Stomach (tissue), 9 donors: ENCODE measurements around the gene KIAA1671. TPM values are rescaled to one million over a fixed set of nuclear protein-coding genes. Genes with fewer than 3 reads are reported as not detected.
"Not testable (repeated sequence)": the region's sequence is repeated elsewhere in the genome, so short reads cannot be mapped to it uniquely, and the experiment has no call there.

ENCODE experiments used
- DNase-seq, 2 donors: peaks; one replicate each; pipeline versions ENCODE4 v3.0.0 to v3.0.0-alpha.2; 2013 to 2019
- H3K27ac ChIP-seq, 5 donors: fragments of 200-600 bp in 4 of 5; sonication (generic) in 4 of 5; one replicate each; pipeline ENCODE4 v1.5.1; 2013 to 2019; ENCODE audit warnings: mild to moderate bottlenecking in 1 of 5, moderate library complexity in 1 of 5
- H3K27me3 ChIP-seq, 3 donors: fragments of 200-600 bp; sonication (generic); one replicate each; pipeline ENCODE4 v1.5.1; 2017 to 2019; ENCODE audit warnings: mixed run types in 1 of 3
- H3K36me3 ChIP-seq, 4 donors: fragments of 200-600 bp; sonication (generic); 1 replicate in 3 of 4; 2 replicates in 1 of 4; pipeline ENCODE4 v1.5.1; 2016 to 2019
- H3K4me1 ChIP-seq, 4 donors: fragments of 200-600 bp; sonication (generic); one replicate each; pipeline ENCODE4 v1.5.1; 2016 to 2019
- H3K4me3 ChIP-seq, 4 donors: fragments of 200-600 bp; sonication (generic) in 3 of 4; one replicate each; pipeline ENCODE4 v1.5.1; 2016 to 2019; ENCODE audit warnings: mild to moderate bottlenecking in 1 of 4
- H3K9me3 ChIP-seq, 4 donors: fragments of 200-600 bp; sonication (generic); one replicate each; pipeline ENCODE4 v1.5.1; 2016 to 2019
- EP300 ChIP-seq: sonication (generic); formaldehyde crosslinking; IDR thresholded peaks from one replicate; pipeline ENCODE4 v1.6.1; 2017; ENCODE audit warnings: antibody characterized with exemption
- POLR2A ChIP-seq, 4 donors: fragments of 450-650 bp; IDR thresholded peaks; one replicate each; pipeline ENCODE4 v1.6.1; 2016; ENCODE audit warnings: antibody characterized with exemption in 4 of 4, control low read depth in 2 of 4, mild to moderate bottlenecking in 1 of 4, moderate library complexity in 1 of 4
- POLR2AphosphoS5 ChIP-seq, 3 donors: sonication (generic); formaldehyde crosslinking; IDR thresholded peaks; one replicate each; pipeline ENCODE4 v1.6.1; 2016; ENCODE audit warnings: antibody characterized with exemption in 3 of 3
- WGBS, 5 donors: extraction: QIAGEN DNeasy Blood & Tissue Kit in 3 of 5; methylation state at CpG; one replicate each; pipeline versions ENCODE4 v1.1.5 to v1.1.7; 2013 to 2018; 5-methylcytosine and 5-hydroxymethylcytosine counted together
- intact Hi-C: fragments of 100-400 bp; cut with DNase I; formaldehyde crosslinking; loops from one replicate; pipeline ENCODE4 v1.15.1; 2023; ENCODE audit warnings: low total_unique reads
- polyA plus RNA-seq, 3 donors: library from polyadenylated mRNA; stranded (reverse); fragments of 200-250 nt; gene quantifications; one replicate each; pipeline ENCODE4 v1.2.3, GENCODE V29; 2013
- total RNA-seq, 5 donors: library from RNA; depleted of rRNA; stranded (reverse); fragments of >200 nt; gene quantifications; one replicate each; pipeline versions ENCODE4 v1.1.0 to v1.2.3, GENCODE V29; 2014 to 2016
- TF ChIP-seq, protein P1 (sequence below), 7 experiments: fragments of 450-650 bp in 4 of 7; fragments of 200-600 bp in 3 of 7; sonication (generic) in 3 of 7; IDR thresholded peaks; one replicate each; pipeline ENCODE4 v1.5.1; 2016 to 2019; ENCODE audit warnings: antibody characterized with exemption in 7 of 7, control low read depth in 2 of 7, mild to moderate bottlenecking in 1 of 7
- donor health status: healthy with polysubstance abuse.
- donor health status: Bipolar disorder and iron deficiency.
- donor health status: healthy.

The KIAA1671 gene
- total and polyA plus RNA-seq, 8 donors, result 5.7 to 80.5 (median 32.5) TPM

DNA sequence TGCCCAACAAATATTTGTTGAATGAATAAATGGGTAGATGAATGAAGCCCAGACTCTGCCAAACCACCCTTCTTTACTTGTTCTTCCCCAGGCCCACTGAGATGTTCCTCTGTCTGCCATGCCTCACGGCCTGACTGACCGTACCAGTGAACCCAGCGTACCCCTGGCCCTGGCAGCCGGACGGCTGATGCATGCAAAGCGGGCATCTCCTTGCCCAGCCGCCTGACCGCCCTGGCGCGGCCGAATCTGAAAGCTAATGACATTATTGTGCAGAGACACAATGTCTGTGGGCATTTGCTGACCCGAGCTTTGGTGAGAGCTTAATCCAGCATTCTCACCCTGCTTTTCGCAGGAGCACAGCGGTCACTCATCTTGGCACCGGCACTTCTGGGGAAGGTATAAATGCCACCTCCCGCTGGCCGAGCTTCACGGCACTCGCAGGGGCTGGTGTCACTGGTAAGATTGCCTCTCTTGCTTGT, 266.7 kb downstream of the KIAA1671 start, which contains the start of gene CRYBB2:
CRYBB2 (plus strand) TSS at position 429 of the 479 bp plus-strand sequence. CDS start 1,791 bp downstream, outside the sequence.
- intact Hi-C loops, result no loop called here
- peaks cover 0 to 8% (median 0%) of the 10 kb centered on the region in 4 donors for H3K9me3 ChIP-seq
- no peak within 1 kb of the TSS for H3K4me3 ChIP-seq
- 89 to 92% (median 90%) methylated on average over 19 of the region's 19 CpGs for WGBS, 5 donors
- no peaks in the 10 kb centered on the region for H3K36me3 ChIP-seq
- peaks cover 0 to 37% (median 3%) of the 10 kb centered on the region in 3 donors for H3K27me3 ChIP-seq
- DNase-seq, result no peak
- TF ChIP-seq, protein P1, sequence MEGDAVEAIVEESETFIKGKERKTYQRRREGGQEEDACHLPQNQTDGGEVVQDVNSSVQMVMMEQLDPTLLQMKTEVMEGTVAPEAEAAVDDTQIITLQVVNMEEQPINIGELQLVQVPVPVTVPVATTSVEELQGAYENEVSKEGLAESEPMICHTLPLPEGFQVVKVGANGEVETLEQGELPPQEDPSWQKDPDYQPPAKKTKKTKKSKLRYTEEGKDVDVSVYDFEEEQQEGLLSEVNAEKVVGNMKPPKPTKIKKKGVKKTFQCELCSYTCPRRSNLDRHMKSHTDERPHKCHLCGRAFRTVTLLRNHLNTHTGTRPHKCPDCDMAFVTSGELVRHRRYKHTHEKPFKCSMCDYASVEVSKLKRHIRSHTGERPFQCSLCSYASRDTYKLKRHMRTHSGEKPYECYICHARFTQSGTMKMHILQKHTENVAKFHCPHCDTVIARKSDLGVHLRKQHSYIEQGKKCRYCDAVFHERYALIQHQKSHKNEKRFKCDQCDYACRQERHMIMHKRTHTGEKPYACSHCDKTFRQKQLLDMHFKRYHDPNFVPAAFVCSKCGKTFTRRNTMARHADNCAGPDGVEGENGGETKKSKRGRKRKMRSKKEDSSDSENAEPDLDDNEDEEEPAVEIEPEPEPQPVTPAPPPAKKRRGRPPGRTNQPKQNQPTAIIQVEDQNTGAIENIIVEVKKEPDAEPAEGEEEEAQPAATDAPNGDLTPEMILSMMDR (IDR thresholded peaks at IDR 0.05), result no peak
- TF ChIP-seq POLR2A (IDR thresholded peaks at IDR 0.05) (no peak), POLR2AphosphoS5 (IDR thresholded peaks at IDR 0.05) (no peak), EP300 (no peak)
- H3K4me1 ChIP-seq, result no peaks in the 10 kb centered on the region
- H3K27ac ChIP-seq, result no peak within 1 kb of the TSS

DNA sequence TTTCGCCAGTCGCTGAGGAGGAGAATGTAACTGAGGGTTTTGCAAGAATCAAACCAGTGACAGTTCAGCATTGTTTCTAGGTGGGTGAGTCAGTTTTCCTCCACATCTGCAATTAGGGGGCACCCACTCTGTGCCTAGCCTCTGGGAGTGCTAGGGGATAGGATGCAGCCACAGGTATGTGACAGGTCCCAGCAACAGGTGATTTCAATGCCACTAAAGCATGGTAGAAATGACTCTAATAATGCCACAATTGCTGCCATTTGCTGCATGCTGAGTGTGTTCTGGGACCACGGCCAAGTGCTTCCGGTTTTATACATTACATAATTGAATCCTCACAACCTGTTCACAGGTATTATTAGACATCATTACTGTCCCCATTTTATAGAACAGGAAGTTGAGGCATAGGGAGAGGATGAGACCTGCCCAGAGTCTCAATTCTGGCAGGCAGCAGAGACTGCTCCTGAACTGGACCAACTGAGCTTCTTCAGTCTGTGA, 267.5 kb downstream of the KIAA1671 start:
- DNase-seq, result no peak
- Histone ChIP-seq H3K27ac (no peak overlapping the region), H3K4me3 (no peak overlapping the region), H3K4me1 (no peaks in the 10 kb centered on the region), H3K9me3 (peaks cover 0 to under 1% (median 0%) of the 10 kb centered on the region in 4 donors), H3K36me3 (no peaks in the 10 kb centered on the region), H3K27me3 (peaks cover 0 to 42% (median 3%) of the 10 kb centered on the region in 3 donors)
- WGBS, 5 donors, result 49 to 60% (median 54%) methylated on average over 4 of the region's 4 CpGs
- TF ChIP-seq POLR2A (IDR thresholded peaks at IDR 0.05) (no peak), POLR2AphosphoS5 (IDR thresholded peaks at IDR 0.05) (no peak), EP300 (no peak)
- TF ChIP-seq, protein P1 (IDR thresholded peaks at IDR 0.05), result no peak
- intact Hi-C loops, result no loop called here

DNA sequence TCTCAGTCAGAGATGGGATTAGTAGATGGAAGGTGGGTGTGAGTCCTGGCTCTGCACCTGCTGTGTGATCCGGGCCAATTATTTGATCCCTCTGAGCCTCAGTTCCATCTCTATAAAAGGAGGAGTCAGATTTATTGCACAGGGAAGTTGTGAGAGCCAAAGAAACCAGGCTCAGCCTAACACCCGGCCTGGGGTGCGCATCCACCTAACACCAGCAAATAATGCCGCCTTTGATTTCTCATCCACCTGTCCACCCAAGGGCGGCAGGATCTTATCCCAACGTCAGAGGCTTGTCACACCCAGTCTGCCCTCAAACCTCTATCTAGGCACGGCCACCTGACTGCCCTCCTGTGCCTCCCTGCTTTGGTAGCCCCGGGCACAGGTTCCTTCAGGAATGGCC, 269.3 kb downstream of the KIAA1671 start:
- WGBS, 5 donors, result 64 to 73% (median 71%) methylated on average over 8 of the region's 8 CpGs
- TF ChIP-seq EP300 (no peak), POLR2A (IDR thresholded peaks at IDR 0.05) (no peak), POLR2AphosphoS5 (IDR thresholded peaks at IDR 0.05) (no peak)
- no peaks in the 10 kb centered on the region for H3K9me3 ChIP-seq
- H3K4me3 ChIP-seq, result no peak overlapping the region
- intact Hi-C loops, result no loop called here
- H3K27ac ChIP-seq, result no peak overlapping the region
- no peak for DNase-seq
- peaks cover 0 to 48% (median 3%) of the 10 kb centered on the region in 3 donors for H3K27me3 ChIP-seq
- no peaks in the 10 kb centered on the region for H3K36me3 ChIP-seq
- no peaks in the 10 kb centered on the region for H3K4me1 ChIP-seq

DNA sequence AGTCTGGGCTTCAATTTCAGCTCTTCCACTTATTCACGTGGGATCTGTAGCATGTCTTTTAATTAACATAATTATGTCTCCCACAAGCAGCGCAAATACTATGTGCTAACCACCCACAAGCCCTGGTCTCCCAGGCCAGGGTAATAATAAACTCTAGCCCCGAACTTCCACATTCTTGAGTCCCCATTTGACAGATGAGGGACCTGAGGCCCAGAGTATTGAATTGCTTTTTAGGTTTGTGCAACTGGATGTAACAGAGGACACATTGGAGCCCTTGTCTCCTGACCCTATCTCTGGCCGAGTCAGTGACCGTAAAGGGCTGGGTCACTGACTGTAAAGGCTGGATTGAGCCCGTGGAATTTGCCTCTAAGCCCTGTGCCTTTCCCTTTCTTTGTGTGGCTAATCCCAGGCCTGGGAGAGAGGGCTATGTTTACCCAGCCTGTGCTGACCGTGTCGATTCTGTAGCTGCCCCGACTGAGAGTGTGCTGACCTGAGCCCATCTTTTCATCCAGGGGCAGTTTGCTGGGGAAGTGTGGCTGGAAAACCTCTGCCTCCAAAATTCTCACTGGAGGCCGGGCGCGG, 270.8 kb downstream of the KIAA1671 start:
- TF ChIP-seq EP300, result no peak
- TF ChIP-seq, protein P1 (IDR thresholded peaks at IDR 0.05), result no peak
- TF ChIP-seq POLR2A (IDR thresholded peaks at IDR 0.05), result no peak
- no peak for TF ChIP-seq POLR2AphosphoS5 (IDR thresholded peaks at IDR 0.05)
- no peak for DNase-seq
- Histone ChIP-seq H3K4me1 (no peaks in the 10 kb centered on the region), H3K9me3 (no peaks in the 10 kb centered on the region), H3K4me3 (no peak overlapping the region), H3K27me3 (peaks cover 0 to 48% (median 3%) of the 10 kb centered on the region in 3 donors), H3K36me3 (no peaks in the 10 kb centered on the region), H3K27ac (no peak overlapping the region)
- intact Hi-C loops, result no loop called here
- 60 to 75% (median 62%) methylated on average over 8 to 12 of the region's 12 CpGs for whole genome bisulfite sequencing, 5 donors

DNA sequence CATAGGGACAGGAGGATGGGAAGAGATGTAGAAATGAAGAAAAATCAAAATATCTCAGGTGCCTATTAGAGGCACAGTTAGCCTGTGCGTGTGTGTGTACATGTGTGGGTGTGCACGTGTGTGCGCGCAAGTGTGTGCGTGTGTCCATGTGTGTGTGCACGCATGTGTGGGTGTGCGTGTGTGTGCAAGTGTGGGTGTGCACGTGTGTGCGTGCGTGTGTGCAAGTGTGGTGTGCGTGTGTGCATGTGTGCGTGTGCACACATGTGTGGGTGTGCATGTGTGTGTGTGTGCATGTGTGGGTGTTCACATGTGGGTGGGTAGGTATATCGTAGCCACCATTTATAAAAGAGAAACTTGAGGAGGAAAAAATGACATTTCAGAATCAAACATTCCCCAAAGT, 276.3 kb downstream of the KIAA1671 start:
- no peak for DNase-seq
- TF ChIP-seq POLR2A (IDR thresholded peaks at IDR 0.05) (no peak), POLR2AphosphoS5 (IDR thresholded peaks at IDR 0.05) (no peak), EP300 (no peak)
- TF ChIP-seq, protein P1 (IDR thresholded peaks at IDR 0.05), result no peak
- H3K36me3 ChIP-seq, result no peaks in the 10 kb centered on the region
- H3K4me3 ChIP-seq, result no peak overlapping the region
- H3K4me1 ChIP-seq, result no peaks in the 10 kb centered on the region
- H3K27ac ChIP-seq, result no peak overlapping the region
- peaks cover 0 to 36% (median 4%) of the 10 kb centered on the region in 3 donors for H3K27me3 ChIP-seq
- intact Hi-C loops, result no loop called here
- WGBS, 5 donors, result 75 to 96% (median 80%) methylated on average over 13 of the region's 13 CpGs
- H3K9me3 ChIP-seq, result no peaks in the 10 kb centered on the region

DNA sequence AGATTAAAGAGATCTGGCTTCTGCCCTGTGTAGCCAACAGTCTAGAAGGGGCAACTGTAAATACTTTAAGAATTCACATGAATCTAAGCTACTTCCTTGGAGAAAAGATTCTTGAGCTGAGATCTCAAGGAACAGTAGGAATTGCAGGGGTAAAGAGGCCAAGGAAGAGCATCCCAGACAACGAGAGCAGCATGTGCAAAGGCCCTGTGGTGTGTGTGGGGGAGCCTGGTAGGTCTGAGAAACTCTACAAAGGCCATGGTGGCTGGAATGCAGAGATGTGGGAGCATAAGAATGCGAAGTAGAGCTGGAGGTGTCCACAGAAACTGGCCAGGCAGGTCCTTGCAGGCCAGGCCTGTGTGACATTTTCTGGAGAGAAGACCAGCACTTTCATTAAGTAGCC, 278.2 kb downstream of the KIAA1671 start:
- intact Hi-C loops, result loop anchor here (10.0 kb wide), 1 partner anchor 104 kb away; no protein-coding TSS in a partner anchor

More for the DNA sequence above, 278.2 kb downstream of the KIAA1671 start:
- H3K27ac ChIP-seq, H3K9me3 ChIP-seq, DNase-seq, H3K36me3 ChIP-seq, H3K4me1 ChIP-seq, H3K4me3 ChIP-seq: not testable (repeated sequence)
- peaks cover 0 to 44% (median 9%) of the 10 kb centered on the region in 3 donors for H3K27me3 ChIP-seq
- 67 to 87% (median 77%) methylated on average over 2 of the region's 2 CpGs for WGBS, 5 donors
